IgD-negative memory B cell (primary cell): ENCODE measurements around the gene PRKAG2. TPM values are rescaled to one million over a fixed set of nuclear protein-coding genes. Genes with fewer than 3 reads are reported as not detected.

Experiments
- H3K27ac Mint-ChIP-seq, 3 donors: one replicate each; pipeline ENCODE4 v1.8.0; 2020 to 2022; ENCODE audit warnings: mild to moderate bottlenecking in 3 of 3, mixed read lengths in 3 of 3, moderate library complexity in 1 of 3
- H3K27me3 Mint-ChIP-seq: one replicate; pipeline ENCODE4 v1.8.0; 2021; ENCODE audit warnings: mixed read lengths
- H3K36me3 Mint-ChIP-seq: one replicate; pipeline ENCODE4 v1.8.0; 2020; ENCODE audit warnings: mild to moderate bottlenecking, mixed read lengths
- H3K4me1 Mint-ChIP-seq, 3 donors: one replicate each; pipeline ENCODE4 v1.8.0; 2020 to 2022; ENCODE audit warnings: mixed read lengths in 3 of 3, mild to moderate bottlenecking in 1 of 3
- H3K4me3 Mint-ChIP-seq, 4 donors: one replicate each; pipeline ENCODE4 v1.8.0; 2020 to 2022; ENCODE audit warnings: mild to moderate bottlenecking in 4 of 4, mixed read lengths in 4 of 4, moderate library complexity in 3 of 4
- H3K9me3 Mint-ChIP-seq, 3 donors: one replicate each; pipeline ENCODE4 v1.8.0; 2020 to 2021; ENCODE audit warnings: mixed read lengths in 3 of 3, mild to moderate bottlenecking in 1 of 3
- polyA plus RNA-seq: library from polyadenylated mRNA; unstranded; fragments of 300-500 nt; fragmentation: Illumina TruSeq; gene quantifications from one replicate; pipeline ENCODE4 v1.2.3, GENCODE V29; 2021

PRKAG2 gene
- polyA plus RNA-seq, 1 donor from 2014 or later = 21.3 TPM

- Mint-ChIP-seq H3K9me3 (no peaks in the 10 kb centered on the region), H3K27me3 (no peaks in the 10 kb centered on the region), H3K36me3 (peaks cover 4% of the 10 kb centered on the region), H3K27ac (no peak overlapping the region), H3K4me1 (peaks cover 9 to 14% (median 9%) of the 10 kb centered on the region in 3 donors), H3K4me3 (no peak overlapping the region)
Measured at GRCh38 chr7:151814400-151815009, 62.4 kb downstream of the PRKAG2 start.

GRCh38 chr7:151813997-151814396, 62.9 kb downstream of the PRKAG2 start:
- H3K4me1 Mint-ChIP-seq = peaks cover 9 to 14% (median 9%) of the 10 kb centered on the region in 3 donors
- no peak overlapping the region for H3K27ac Mint-ChIP-seq

GRCh38 chr7:151813445-151813844, 63.5 kb downstream of the PRKAG2 start:
- Mint-ChIP-seq H3K27ac (no peak overlapping the region), H3K36me3 (peaks cover 4% of the 10 kb centered on the region), H3K9me3 (no peaks in the 10 kb centered on the region), H3K4me1 (peaks cover 9 to 14% (median 9%) of the 10 kb centered on the region in 3 donors), H3K27me3 (no peaks in the 10 kb centered on the region), H3K4me3 (no peak overlapping the region)

More at GRCh38 chr7:151813997-151814396, 62.9 kb downstream of the PRKAG2 start:
- Mint-ChIP-seq H3K27me3 (no peaks in the 10 kb centered on the region), H3K4me3 (no peak overlapping the region), H3K36me3 (peaks cover 4% of the 10 kb centered on the region), H3K9me3 (no peaks in the 10 kb centered on the region)

GRCh38 chr7:151812967-151813366, 63.9 kb downstream of the PRKAG2 start:
- H3K27me3 Mint-ChIP-seq = no peaks in the 10 kb centered on the region
- no peak overlapping the region for H3K27ac Mint-ChIP-seq
- H3K4me1 Mint-ChIP-seq = peaks cover 9 to 10% (median 9%) of the 10 kb centered on the region in 3 donors
- no peaks in the 10 kb centered on the region for H3K9me3 Mint-ChIP-seq
- H3K4me3 Mint-ChIP-seq = no peak overlapping the region
- peaks cover 4% of the 10 kb centered on the region for H3K36me3 Mint-ChIP-seq

- Mint-ChIP-seq H3K27ac (no peak overlapping the region), H3K27me3 (no peaks in the 10 kb centered on the region), H3K9me3 (no peaks in the 10 kb centered on the region), H3K4me1 (peaks cover 4 to 11% (median 5%) of the 10 kb centered on the region in 3 donors), H3K4me3 (no peak overlapping the region), H3K36me3 (peaks cover 5% of the 10 kb centered on the region)
Measured at GRCh38 chr7:151810441-151811232, 66.3 kb downstream of the PRKAG2 start.

- H3K9me3 Mint-ChIP-seq = no peaks in the 10 kb centered on the region
- no peak overlapping the region for H3K27ac Mint-ChIP-seq
- H3K36me3 Mint-ChIP-seq = peaks cover 3% of the 10 kb centered on the region
- H3K27me3 Mint-ChIP-seq = no peaks in the 10 kb centered on the region
- no peak overlapping the region for H3K4me3 Mint-ChIP-seq
- H3K4me1 Mint-ChIP-seq = peaks cover 5 to 15% (median 7%) of the 10 kb centered on the region in 3 donors
Measured at GRCh38 chr7:151809864-151810170, 67.1 kb downstream of the PRKAG2 start.

- Mint-ChIP-seq H3K4me3 (no peak overlapping the region), H3K4me1 (peaks cover 7 to 18% (median 8%) of the 10 kb centered on the region in 3 donors), H3K9me3 (no peaks in the 10 kb centered on the region), H3K36me3 (peaks cover 3% of the 10 kb centered on the region), H3K27ac (no peak overlapping the region), H3K27me3 (no peaks in the 10 kb centered on the region)
Measured at GRCh38 chr7:151809146-151809863, 67.6 kb downstream of the PRKAG2 start.

- no peaks in the 10 kb centered on the region for H3K9me3 Mint-ChIP-seq
- no peaks in the 10 kb centered on the region for H3K27me3 Mint-ChIP-seq
- H3K4me3 Mint-ChIP-seq = no peak overlapping the region
- H3K36me3 Mint-ChIP-seq = peaks cover 3% of the 10 kb centered on the region
- peaks cover 6 to 22% (median 11%) of the 10 kb centered on the region in 3 donors for H3K4me1 Mint-ChIP-seq
- peak overlapping the region in 1 of 3 donors; percentile 56 for H3K27ac Mint-ChIP-seq
Measured at GRCh38 chr7:151808400-151809145, 68.3 kb downstream of the PRKAG2 start.

- H3K9me3 Mint-ChIP-seq = no peaks in the 10 kb centered on the region
- H3K27ac Mint-ChIP-seq = no peak overlapping the region
- peaks cover 6 to 23% (median 11%) of the 10 kb centered on the region in 3 donors for H3K4me1 Mint-ChIP-seq
- H3K27me3 Mint-ChIP-seq = no peaks in the 10 kb centered on the region
- peaks cover 3% of the 10 kb centered on the region for H3K36me3 Mint-ChIP-seq
- H3K4me3 Mint-ChIP-seq = no peak overlapping the region
Measured at GRCh38 chr7:151807846-151808245, 69.1 kb downstream of the PRKAG2 start.

- H3K27me3 Mint-ChIP-seq = no peaks in the 10 kb centered on the region
- H3K4me1 Mint-ChIP-seq = peaks cover 6 to 23% (median 11%) of the 10 kb centered on the region in 3 donors
- no peak overlapping the region for H3K27ac Mint-ChIP-seq
- H3K36me3 Mint-ChIP-seq = peaks cover 3% of the 10 kb centered on the region
- no peak overlapping the region for H3K4me3 Mint-ChIP-seq
- H3K9me3 Mint-ChIP-seq = no peaks in the 10 kb centered on the region
Measured at GRCh38 chr7:151806952-151807775, 69.8 kb downstream of the PRKAG2 start.

GRCh38 chr7:151806204-151806603, 70.7 kb downstream of the PRKAG2 start:
- H3K36me3 Mint-ChIP-seq = peaks cover 3% of the 10 kb centered on the region
- peaks cover 6 to 24% (median 16%) of the 10 kb centered on the region in 3 donors for H3K4me1 Mint-ChIP-seq
- no peaks in the 10 kb centered on the region for H3K9me3 Mint-ChIP-seq
- no peak overlapping the region for H3K27ac Mint-ChIP-seq
- H3K4me3 Mint-ChIP-seq = peak overlapping the region in 1 of 4 donors; percentile 6
- no peaks in the 10 kb centered on the region for H3K27me3 Mint-ChIP-seq

GRCh38 chr7:151805191-151805590, 71.7 kb downstream of the PRKAG2 start:
- Mint-ChIP-seq H3K36me3 (peaks cover 3% of the 10 kb centered on the region), H3K27ac (no peak overlapping the region), H3K4me3 (no peak overlapping the region), H3K9me3 (no peaks in the 10 kb centered on the region), H3K27me3 (no peaks in the 10 kb centered on the region), H3K4me1 (peaks cover 6 to 24% (median 16%) of the 10 kb centered on the region in 3 donors)

GRCh38 chr7:151804756-151805155, 72.2 kb downstream of the PRKAG2 start:
- H3K9me3 Mint-ChIP-seq = no peaks in the 10 kb centered on the region
- peak overlapping the region in 1 of 4 donors; percentile 27 for H3K4me3 Mint-ChIP-seq
- peaks cover 6 to 24% (median 16%) of the 10 kb centered on the region in 3 donors for H3K4me1 Mint-ChIP-seq
- H3K36me3 Mint-ChIP-seq = peaks cover 3% of the 10 kb centered on the region
- H3K27ac Mint-ChIP-seq = no peak overlapping the region
- no peaks in the 10 kb centered on the region for H3K27me3 Mint-ChIP-seq

- Mint-ChIP-seq H3K4me3 (no peak overlapping the region), H3K27me3 (no peaks in the 10 kb centered on the region), H3K4me1 (peaks cover 6 to 24% (median 16%) of the 10 kb centered on the region in 3 donors), H3K9me3 (no peaks in the 10 kb centered on the region), H3K27ac (no peak overlapping the region), H3K36me3 (peaks cover 4% of the 10 kb centered on the region)
Measured at GRCh38 chr7:151803841-151804240, 73.1 kb downstream of the PRKAG2 start.
